Neural cell (in vitro differentiated cells): Measurements from ENCODE around the gene PIK3R6.

ENCODE experiments used
- EP300 ChIP-seq: fragments of 450-650 bp; conservative IDR thresholded peaks from 2 replicates; pipeline ENCODE4 v1.6.1; 2014; ENCODE audit warnings: antibody characterized with exemption, mild to moderate bottlenecking, moderate library complexity; ENCODE audit not compliant: poor library complexity, severe bottlenecking
- EZH2 ChIP-seq: fragments of 200-600, 300-800 bp; shearing (Covaris generic), sonication (generic); IDR thresholded peaks from 2 replicates; pipeline ENCODE4 v1.6.1; 2014; ENCODE audit warnings: antibody characterized with exemption, low read length, borderline replicate concordance, mild to moderate bottlenecking; ENCODE audit not compliant: insufficient read depth, poor library complexity, severe bottlenecking
- MXI1 ChIP-seq: fragments of 450-650 bp; conservative IDR thresholded peaks from 2 replicates; pipeline ENCODE4 v1.6.1; 2014; ENCODE audit warnings: antibody characterized with exemption, mild to moderate bottlenecking; ENCODE audit not compliant: poor library complexity, severe bottlenecking
- POLR2AphosphoS5 ChIP-seq: IDR thresholded peaks from 2 replicates; pipeline ENCODE4 v1.6.1; 2012
- RAD21 ChIP-seq: fragments of 450-650 bp; conservative IDR thresholded peaks from 2 replicates; pipeline ENCODE4 v1.6.1; 2014; ENCODE audit warnings: antibody characterized with exemption, mild to moderate bottlenecking, moderate library complexity
- SMC3 ChIP-seq: fragments of 450-650 bp; conservative IDR thresholded peaks from 2 replicates; pipeline ENCODE4 v1.6.1; 2014; ENCODE audit warnings: antibody characterized with exemption, mild to moderate bottlenecking, moderate library complexity; ENCODE audit not compliant: poor library complexity
- TAF1 ChIP-seq: IDR thresholded peaks from 2 replicates; pipeline ENCODE4 v1.6.1; 2012; ENCODE audit warnings: low read depth
- TF ChIP-seq, protein P1 (sequence below): fragments of 450-650 bp; IDR thresholded peaks from 2 replicates; pipeline ENCODE4 v1.5.1; 2014; ENCODE audit warnings: antibody characterized with exemption, mild to moderate bottlenecking, moderate library complexity; ENCODE audit not compliant: poor library complexity, severe bottlenecking
- TF ChIP-seq, protein P2 (sequence below): IDR thresholded peaks from 2 replicates; pipeline ENCODE4 v1.6.1; 2012; ENCODE audit warnings: borderline replicate concordance

DNA sequence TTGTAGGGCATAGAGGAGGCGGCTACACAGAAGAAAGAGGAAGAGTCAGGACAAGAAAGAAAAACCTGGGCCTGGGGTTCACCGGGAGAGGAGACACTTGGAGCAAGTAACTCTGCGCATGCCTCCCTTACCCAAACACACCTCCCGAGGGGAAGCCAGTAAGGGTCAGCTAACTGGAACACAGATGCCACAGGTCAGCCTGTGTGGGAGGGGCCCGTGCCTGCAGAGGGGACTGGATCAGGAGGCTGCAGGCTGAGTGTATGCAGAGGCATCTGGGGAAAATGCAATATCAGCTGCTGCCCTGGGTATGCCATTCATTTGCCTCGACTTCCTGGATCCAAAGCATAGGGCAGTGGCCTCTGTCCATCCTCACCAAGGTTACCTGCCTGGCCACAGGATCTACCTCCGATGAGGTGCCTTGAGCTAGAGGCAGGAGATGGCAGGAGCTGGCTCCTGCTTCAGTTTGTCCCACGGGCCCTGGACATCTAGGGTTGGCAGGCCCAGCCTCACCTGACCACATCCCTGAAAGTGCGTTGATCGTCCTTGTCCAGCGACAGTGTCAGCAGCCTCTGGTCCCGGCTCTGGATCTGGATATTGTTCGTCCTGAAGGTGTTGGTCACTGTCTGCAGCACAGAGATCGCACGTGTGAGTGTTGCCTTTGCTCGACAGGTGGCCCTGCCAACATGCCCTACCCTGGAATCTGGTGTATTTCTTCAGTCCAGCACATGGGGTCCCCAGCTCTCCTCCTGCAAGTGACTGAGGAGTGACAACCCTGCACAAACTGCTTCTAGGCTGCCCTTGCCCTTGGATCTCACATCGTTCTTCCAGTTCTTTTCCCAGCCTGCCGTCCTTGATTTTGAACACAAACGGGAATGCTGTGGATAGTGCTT, 63.7 kb downstream of the PIK3R6 start:
- no peak for TF ChIP-seq EZH2
- no peak for TF ChIP-seq EP300
- TF ChIP-seq POLR2AphosphoS5 = no peak
- TF ChIP-seq, protein P1, sequence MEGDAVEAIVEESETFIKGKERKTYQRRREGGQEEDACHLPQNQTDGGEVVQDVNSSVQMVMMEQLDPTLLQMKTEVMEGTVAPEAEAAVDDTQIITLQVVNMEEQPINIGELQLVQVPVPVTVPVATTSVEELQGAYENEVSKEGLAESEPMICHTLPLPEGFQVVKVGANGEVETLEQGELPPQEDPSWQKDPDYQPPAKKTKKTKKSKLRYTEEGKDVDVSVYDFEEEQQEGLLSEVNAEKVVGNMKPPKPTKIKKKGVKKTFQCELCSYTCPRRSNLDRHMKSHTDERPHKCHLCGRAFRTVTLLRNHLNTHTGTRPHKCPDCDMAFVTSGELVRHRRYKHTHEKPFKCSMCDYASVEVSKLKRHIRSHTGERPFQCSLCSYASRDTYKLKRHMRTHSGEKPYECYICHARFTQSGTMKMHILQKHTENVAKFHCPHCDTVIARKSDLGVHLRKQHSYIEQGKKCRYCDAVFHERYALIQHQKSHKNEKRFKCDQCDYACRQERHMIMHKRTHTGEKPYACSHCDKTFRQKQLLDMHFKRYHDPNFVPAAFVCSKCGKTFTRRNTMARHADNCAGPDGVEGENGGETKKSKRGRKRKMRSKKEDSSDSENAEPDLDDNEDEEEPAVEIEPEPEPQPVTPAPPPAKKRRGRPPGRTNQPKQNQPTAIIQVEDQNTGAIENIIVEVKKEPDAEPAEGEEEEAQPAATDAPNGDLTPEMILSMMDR = no peak
- TF ChIP-seq, protein P2, sequence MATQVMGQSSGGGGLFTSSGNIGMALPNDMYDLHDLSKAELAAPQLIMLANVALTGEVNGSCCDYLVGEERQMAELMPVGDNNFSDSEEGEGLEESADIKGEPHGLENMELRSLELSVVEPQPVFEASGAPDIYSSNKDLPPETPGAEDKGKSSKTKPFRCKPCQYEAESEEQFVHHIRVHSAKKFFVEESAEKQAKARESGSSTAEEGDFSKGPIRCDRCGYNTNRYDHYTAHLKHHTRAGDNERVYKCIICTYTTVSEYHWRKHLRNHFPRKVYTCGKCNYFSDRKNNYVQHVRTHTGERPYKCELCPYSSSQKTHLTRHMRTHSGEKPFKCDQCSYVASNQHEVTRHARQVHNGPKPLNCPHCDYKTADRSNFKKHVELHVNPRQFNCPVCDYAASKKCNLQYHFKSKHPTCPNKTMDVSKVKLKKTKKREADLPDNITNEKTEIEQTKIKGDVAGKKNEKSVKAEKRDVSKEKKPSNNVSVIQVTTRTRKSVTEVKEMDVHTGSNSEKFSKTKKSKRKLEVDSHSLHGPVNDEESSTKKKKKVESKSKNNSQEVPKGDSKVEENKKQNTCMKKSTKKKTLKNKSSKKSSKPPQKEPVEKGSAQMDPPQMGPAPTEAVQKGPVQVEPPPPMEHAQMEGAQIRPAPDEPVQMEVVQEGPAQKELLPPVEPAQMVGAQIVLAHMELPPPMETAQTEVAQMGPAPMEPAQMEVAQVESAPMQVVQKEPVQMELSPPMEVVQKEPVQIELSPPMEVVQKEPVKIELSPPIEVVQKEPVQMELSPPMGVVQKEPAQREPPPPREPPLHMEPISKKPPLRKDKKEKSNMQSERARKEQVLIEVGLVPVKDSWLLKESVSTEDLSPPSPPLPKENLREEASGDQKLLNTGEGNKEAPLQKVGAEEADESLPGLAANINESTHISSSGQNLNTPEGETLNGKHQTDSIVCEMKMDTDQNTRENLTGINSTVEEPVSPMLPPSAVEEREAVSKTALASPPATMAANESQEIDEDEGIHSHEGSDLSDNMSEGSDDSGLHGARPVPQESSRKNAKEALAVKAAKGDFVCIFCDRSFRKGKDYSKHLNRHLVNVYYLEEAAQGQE = no peak
- TF ChIP-seq MXI1 = no peak
- TF ChIP-seq RAD21 = no peak
- no peak for TF ChIP-seq TAF1
- TF ChIP-seq SMC3 = no peak
